HG03139 (cell line): Measurements from ENCODE around the gene APOO.
"Not testable (repeated sequence)": the region's sequence is repeated elsewhere in the genome, so short reads cannot be mapped to it uniquely, and the experiment has no call there.

Experiments used
- ATAC-seq: cut with Tn5 transposase; IDR thresholded peaks from one replicate; pipeline ENCODE4 v1.9.1; 2021; ENCODE audit not compliant: unreplicated experiment

The APOO gene

GRCh38 chrX:23904096-23904495 is 3.6 kb downstream of the APOO start:
- no peak for ATAC-seq

DNA sequence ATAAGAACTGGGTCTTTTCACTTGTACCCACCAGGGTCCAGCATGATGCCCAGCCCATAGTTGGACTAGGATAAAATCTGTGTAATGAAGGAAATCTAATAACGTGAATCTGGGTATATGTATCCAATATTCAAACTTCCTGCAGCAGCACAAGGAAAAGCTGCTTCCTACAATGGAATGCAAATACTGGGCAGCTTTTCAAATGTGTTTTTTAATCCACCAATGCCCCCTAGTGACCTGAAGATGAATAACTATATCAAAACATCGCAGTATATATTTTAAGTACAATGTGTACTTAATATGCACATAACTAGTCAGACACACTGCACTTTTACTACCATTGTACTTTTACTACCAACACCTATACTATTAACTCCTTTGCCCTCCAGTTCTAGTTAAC is 5.3 kb downstream of the APOO start:
- ATAC-seq = no peak

- peak; percentile 57 for ATAC-seq
Observed at GRCh38 chrX:23901805-23902204, 5.9 kb downstream of the APOO start.

- ATAC-seq = no peak
Observed at GRCh38 chrX:23901060-23901459, 6.7 kb downstream of the APOO start.

DNA sequence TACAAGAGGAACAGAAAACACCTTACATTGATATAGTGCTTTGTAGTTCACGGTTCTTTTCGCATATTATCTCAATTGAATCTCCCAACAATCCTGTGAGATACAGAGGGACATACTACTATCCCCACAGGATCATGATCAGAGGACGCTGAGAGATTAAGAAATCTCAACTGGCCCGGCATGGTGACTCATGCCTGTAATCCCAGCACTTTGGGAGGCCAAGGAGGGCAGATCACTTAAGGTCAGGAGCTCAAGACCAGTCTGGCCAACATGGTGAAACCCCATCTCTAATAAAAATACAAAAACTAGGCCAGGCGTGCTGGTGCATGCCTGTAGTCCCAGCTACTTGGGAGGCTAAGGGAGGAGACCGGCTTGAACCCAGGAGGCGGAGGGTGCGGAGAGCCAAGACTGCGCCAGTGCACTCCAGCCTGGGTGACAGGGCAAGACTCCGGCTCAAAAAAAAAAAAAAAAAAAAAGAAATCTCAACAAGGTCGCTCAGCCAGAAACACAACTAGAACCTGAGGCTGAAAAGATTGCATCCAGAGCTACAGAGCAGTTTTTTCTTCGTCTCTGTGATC is 7.4 kb downstream of the APOO start:
- no peak for ATAC-seq

GRCh38 chrX:23898412-23898959 is 9.3 kb downstream of the APOO start:
- ATAC-seq = no peak

DNA sequence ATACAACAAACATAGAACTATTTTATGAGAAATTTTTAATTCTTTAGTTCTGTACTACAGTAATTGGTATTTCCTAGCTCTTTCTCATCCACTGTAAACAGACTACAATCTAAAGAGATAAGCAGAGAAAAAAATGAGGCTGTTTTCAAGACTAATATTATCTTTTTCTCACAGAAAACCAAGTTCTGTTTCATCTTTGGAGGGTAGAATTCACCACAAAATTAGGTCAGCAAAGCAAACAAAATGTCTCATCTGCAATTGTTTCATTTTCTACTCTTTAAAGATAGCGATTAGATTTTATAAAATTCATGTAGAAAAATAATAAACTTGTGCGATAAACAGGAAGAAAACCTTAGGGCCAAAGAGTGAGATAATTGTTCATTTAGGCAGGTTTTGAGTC is 10.8 kb downstream of the APOO start:
- ATAC-seq = no peak

- ATAC-seq = not testable (repeated sequence)
Observed at GRCh38 chrX:23896539-23896938, 11.2 kb downstream of the APOO start.

DNA sequence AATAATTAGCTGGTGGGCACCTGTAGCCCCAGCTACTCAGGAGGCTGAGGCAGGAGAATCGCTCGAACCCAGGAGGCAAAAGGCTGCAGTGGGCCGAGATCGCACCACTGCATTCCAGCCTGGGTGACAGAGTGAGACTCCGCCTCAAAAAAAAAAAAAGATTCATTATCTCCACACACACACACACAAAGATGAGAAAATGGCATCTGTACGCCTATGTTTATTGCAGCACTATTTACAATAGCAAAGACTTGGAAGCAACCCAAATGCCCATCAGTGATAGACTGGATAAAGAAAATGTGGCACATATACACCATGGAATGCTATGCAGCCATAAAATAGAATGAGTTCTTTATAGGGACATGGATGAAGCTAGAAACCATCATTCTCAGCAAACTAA is 12.7 kb downstream of the APOO start:
- ATAC-seq = not testable (repeated sequence)

- no peak for ATAC-seq
Observed at GRCh38 chrX:23890933-23891332, 16.8 kb downstream of the APOO start.

- no peak for ATAC-seq
Observed at GRCh38 chrX:23888887-23889501, 18.7 kb downstream of the APOO start.

DNA sequence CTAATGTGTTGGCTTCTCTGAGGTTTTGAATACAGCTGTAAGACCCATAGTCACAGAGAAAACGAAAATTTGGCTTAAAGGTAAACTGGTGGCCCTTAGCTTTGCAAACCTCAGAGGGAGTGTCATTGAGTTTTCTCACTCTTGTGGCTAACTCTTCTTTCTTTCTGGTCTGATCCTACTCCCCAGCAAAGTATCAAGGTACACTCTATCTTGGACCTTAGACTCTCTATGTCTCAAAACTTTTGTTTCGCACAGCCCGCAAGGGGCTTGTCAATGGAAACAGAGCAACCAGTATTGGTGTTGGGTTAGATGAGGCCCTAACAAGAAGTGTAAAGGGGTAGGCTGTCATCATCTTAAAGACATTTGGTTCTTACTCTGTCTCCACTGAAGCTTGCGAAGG is 19.8 kb downstream of the APOO start:
- no peak for ATAC-seq

- no peak for ATAC-seq
Observed at GRCh38 chrX:23887451-23887850, 20.3 kb downstream of the APOO start.

DNA sequence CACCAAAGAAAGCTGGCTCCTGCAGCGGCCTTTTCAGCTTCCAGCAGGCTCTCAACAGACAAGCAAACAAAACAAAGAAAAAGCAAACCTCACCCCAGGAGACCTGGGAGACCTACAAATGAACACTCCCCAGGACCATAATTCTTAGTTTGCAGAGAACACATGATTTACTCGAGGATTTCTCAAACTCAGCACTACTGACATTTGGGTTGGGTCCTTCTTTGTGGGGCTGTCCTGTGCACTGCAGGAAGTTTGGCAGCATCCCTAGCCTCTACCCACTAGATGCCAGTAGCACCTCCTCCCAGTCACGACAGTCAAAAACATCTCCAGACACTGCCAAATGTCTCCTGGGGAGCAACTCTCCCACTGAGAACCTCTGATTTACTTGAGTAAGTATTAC is 21.9 kb downstream of the APOO start:
- no peak for ATAC-seq

- ATAC-seq = no peak
Observed at GRCh38 chrX:23884427-23885024, 23.2 kb downstream of the APOO start.

DNA sequence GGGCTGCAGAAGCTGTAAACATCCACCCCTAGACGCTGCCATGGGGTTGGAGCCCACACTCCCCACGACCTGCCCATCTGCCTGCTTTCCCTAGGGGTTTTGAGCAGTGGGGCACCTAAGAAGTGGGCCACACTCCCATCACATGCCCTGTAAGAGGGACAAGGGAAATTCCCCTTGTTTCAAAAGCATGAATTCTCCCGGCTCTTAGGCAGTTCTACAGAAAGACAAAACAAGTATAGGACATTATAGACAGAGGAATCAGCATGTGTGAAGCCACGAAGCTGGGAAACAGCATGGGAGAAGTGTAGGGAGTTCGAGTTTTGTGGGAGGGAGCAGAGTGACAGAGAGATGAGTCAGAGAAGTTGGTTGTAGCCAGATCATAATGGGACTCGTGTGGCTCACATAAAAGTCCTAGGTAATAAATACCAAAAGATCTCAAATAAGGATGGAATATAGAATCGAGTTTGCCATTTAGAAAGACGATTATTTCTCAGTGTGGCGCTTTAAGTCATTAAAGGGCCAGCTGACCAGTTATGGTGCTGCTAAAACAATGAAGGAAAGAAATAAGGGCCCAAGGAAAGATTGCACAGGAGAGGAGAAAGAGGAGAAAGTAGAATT is 23.9 kb downstream of the APOO start:
- no peak for ATAC-seq

DNA sequence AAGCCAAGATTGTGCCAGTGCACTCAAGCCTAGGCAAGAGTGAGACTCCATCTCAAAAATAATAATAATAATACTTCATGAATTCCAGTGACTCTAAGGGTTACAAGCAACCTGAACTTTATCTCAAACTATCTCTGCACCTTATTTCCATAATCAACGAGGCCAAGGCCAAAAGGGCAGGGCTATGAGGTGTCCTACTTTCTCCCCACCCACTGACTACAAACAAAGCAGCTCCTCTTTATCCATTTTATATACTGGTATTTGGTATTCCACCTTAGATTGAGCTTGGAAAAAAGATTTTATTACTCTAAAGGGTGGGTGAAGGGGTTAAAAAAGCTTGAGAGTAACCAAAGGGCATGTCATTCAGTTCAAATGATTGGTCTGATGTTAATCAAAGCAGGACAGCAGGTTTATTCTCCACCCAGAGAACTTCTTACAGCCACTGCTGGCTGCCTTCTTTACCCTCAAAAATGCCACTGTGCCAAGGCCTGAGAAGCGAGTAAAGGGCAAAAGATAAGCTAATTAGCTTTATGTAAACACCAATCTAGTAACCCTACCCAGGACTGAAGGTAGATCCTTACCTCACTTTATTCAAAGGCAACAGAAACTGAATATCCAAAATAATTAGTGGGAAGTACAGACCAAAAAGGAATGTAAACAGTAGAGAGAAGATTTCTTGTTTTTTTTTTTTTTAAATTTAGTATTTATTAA is 28.2 kb downstream of the APOO start:
- ATAC-seq = no peak

DNA sequence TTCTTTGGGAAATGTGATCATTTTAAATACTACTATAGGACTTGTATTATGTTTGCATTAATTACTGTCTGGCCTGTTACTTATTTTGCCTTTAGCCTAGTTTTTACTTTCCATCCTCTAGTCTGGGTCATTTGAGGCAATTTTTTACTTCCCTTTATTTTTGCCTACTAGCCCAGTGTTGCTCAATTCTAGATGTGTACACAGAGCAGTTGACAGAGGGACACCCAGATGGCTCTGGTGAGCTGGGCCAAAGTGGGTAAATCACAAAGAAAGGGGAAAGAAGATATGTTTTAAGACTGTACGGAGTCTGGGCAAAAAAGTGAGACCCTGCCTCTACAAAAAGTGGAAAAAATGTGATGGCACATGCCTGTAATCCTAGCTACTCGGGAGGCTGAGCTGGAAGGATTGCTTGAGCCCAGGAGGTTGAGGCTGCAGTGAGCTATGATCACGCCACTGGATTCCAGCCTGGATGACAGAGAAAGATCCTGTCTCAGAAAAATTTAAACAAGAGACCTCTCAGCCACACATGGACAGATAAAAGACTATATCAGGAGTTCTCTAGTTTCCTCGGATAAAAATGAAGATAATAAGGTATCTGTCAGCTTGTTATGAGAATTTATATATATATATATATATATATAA is 35.7 kb downstream of the APOO start:
- ATAC-seq = no peak

- no peak for ATAC-seq
Observed at GRCh38 chrX:23870041-23870440, 37.7 kb downstream of the APOO start.

DNA sequence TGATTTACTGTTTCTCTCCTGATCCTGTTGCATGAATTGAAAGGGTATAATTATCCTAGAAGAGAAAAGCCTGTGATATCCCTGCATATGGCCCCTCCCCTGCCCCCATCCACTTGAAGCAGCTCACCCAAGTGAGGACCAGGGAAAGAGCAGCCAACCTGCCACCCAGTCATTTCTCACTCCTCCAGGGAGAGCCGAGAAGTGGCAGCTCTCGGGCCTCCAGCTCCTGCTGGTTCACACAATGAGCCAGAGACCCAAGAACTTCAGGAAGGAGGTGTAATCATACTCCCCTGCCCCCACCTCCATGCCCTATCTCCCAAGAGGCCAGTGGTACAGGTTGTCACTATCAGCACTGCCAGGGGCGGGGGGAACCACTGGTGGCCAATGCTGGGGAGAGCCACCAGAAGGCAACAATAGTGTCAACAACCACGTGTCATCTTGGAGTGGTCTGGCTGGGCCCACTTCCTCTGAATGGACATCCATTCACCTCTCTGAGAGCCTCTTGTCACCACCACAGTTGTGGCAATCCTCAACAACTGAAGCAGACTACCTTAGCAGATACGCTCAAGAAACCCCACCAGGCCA is 42.9 kb downstream of the APOO start:
- no peak for ATAC-seq

- not testable (repeated sequence) for ATAC-seq
Observed at GRCh38 chrX:23861952-23862351, 45.8 kb downstream of the APOO start.
